ENCODE measurements around the gene SUCO.
A peak's percentile ranks its signal among the peaks of the same experiment; 100 is the strongest.

Gene SUCO

GRCh38 chr1:172638885-172639831 lies 106.2 kb downstream of the SUCO start:
- Histone ChIP-seq H3K4me1 (peaks cover 17% of the 10 kb centered on the region), H3K36me3 (no peaks in the 10 kb centered on the region), H3K27me3 (no peaks in the 10 kb centered on the region), H3K9me3 (no peaks in the 10 kb centered on the region), H3K4me3 (no peak overlapping the region), H3K4me2 (no peak overlapping the region), H3K9ac (no peak overlapping the region), H4K20me1 (no peaks in the 10 kb centered on the region), H3K27ac (no peak overlapping the region)
- no peak for TF ChIP-seq Cebpa-rat (IDR thresholded peaks at IDR 0.05)

DNA sequence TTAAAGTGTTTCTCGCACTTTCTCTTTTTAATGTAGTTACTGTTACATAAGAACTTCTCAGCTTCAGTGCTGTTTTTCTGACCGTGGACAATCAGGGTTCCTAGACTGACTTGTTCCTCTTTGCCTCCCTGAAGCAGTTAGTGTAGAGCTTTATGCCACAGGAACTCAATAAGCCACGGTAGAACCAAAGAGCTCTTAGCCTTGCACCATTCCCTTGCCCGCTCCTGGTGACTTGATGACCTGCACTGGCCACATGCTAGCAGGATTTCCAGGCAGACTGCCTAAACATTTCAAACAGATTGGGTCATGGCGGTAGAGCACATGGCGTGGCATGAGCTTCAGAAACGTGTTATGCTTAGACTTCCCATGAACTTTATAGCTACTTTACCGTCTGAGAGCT lies 107.2 kb downstream of the SUCO start:
- no peak overlapping the region for H3K27ac ChIP-seq
- no peak for TF ChIP-seq Cebpa-rat (IDR thresholded peaks at IDR 0.05)
- no peaks in the 10 kb centered on the region for H3K27me3 ChIP-seq
- no peak overlapping the region for H3K9ac ChIP-seq
- H3K36me3 ChIP-seq = no peaks in the 10 kb centered on the region
- no peaks in the 10 kb centered on the region for H3K9me3 ChIP-seq
- H3K4me3 ChIP-seq = no peak overlapping the region
- peaks cover 18% of the 10 kb centered on the region for H3K4me1 ChIP-seq
- H4K20me1 ChIP-seq = no peaks in the 10 kb centered on the region
- H3K4me2 ChIP-seq = no peak overlapping the region

DNA sequence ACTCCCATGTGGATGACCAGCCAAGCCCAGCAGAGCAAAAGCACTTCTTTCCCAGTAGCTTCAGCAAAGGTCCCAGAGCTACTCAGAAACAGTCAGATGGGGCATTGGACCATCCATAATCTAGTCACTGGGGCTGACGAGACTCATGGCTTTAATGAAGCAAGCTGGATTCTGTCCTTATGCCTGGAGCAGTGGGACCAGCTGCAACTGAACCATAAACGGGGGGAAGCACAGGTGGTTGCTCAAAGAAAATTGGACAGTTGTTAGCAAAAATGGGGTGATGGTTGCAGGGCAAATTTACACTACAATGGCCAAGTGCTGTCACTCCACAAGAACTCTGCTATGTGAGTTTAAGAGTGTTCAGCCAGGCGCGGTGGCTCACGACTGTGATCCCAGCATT lies 108.5 kb downstream of the SUCO start:
- no peaks in the 10 kb centered on the region for H3K9me3 ChIP-seq
- no peak overlapping the region for H3K9ac ChIP-seq
- H3K4me2 ChIP-seq = no peak overlapping the region
- no peaks in the 10 kb centered on the region for H3K36me3 ChIP-seq
- peaks cover 18% of the 10 kb centered on the region for H3K4me1 ChIP-seq
- H3K4me3 ChIP-seq = no peak overlapping the region
- H3K27ac ChIP-seq = no peak overlapping the region
- no peaks in the 10 kb centered on the region for H4K20me1 ChIP-seq
- H3K27me3 ChIP-seq = no peaks in the 10 kb centered on the region
- TF ChIP-seq Cebpa-rat (IDR thresholded peaks at IDR 0.05) = no peak

GRCh38 chr1:172642970-172643369 lies 110.0 kb downstream of the SUCO start:
- peaks cover 27% of the 10 kb centered on the region for H3K4me1 ChIP-seq
- H3K27me3 ChIP-seq = no peaks in the 10 kb centered on the region
- TF ChIP-seq Cebpa-rat (IDR thresholded peaks at IDR 0.05) = no peak
- H3K9me3 ChIP-seq = no peaks in the 10 kb centered on the region
- no peak overlapping the region for H3K9ac ChIP-seq
- H3K4me3 ChIP-seq = no peak overlapping the region
- no peaks in the 10 kb centered on the region for H4K20me1 ChIP-seq
- H3K36me3 ChIP-seq = no peaks in the 10 kb centered on the region
- no peak overlapping the region for H3K27ac ChIP-seq
- H3K4me2 ChIP-seq = peak overlapping the region; percentile 55

GRCh38 chr1:172646653-172647052 lies 113.7 kb downstream of the SUCO start:
- H3K9me3 ChIP-seq = no peaks in the 10 kb centered on the region
- H3K4me1 ChIP-seq = peaks cover 27% of the 10 kb centered on the region
- H3K4me3 ChIP-seq = no peak overlapping the region
- H3K4me2 ChIP-seq = peak overlapping the region; percentile 25; the same call in 1 of the 2 replicates
- no peaks in the 10 kb centered on the region for H3K27me3 ChIP-seq
- H3K36me3 ChIP-seq = no peaks in the 10 kb centered on the region
- no peak overlapping the region for H3K27ac ChIP-seq
- H4K20me1 ChIP-seq = no peaks in the 10 kb centered on the region
- TF ChIP-seq Cebpa-rat (IDR thresholded peaks at IDR 0.05) = no peak
- H3K9ac ChIP-seq = no peak overlapping the region

GRCh38 chr1:172647110-172647564 lies 114.2 kb downstream of the SUCO start:
- Histone ChIP-seq H4K20me1 (no peaks in the 10 kb centered on the region), H3K4me2 (peak overlapping the region; percentile 25), H3K36me3 (no peaks in the 10 kb centered on the region), H3K4me3 (no peak overlapping the region), H3K4me1 (peaks cover 27% of the 10 kb centered on the region), H3K27me3 (no peaks in the 10 kb centered on the region), H3K27ac (no peak overlapping the region), H3K9me3 (no peaks in the 10 kb centered on the region), H3K9ac (no peak overlapping the region)
- TF ChIP-seq Cebpa-rat (IDR thresholded peaks at IDR 0.05) = no peak

- H3K4me3 ChIP-seq = no peak overlapping the region
- H3K36me3 ChIP-seq = no peaks in the 10 kb centered on the region
- H3K27ac ChIP-seq = no peak overlapping the region
- H3K4me1 ChIP-seq = peaks cover 22% of the 10 kb centered on the region
- no peaks in the 10 kb centered on the region for H3K27me3 ChIP-seq
- TF ChIP-seq Cebpa-rat (IDR thresholded peaks at IDR 0.05) = no peak
- H4K20me1 ChIP-seq = no peaks in the 10 kb centered on the region
- H3K9ac ChIP-seq = no peak overlapping the region
- no peak overlapping the region for H3K4me2 ChIP-seq
- no peaks in the 10 kb centered on the region for H3K9me3 ChIP-seq
These were observed 115.0 kb downstream of the SUCO start for GRCh38 chr1:172647987-172648386.

- no peak for TF ChIP-seq Cebpa-rat (IDR thresholded peaks at IDR 0.05)
These were observed 117.7 kb downstream of the SUCO start for GRCh38 chr1:172650474-172651193.

GRCh38 chr1:172653015-172653709 lies 120.2 kb downstream of the SUCO start:
- TF ChIP-seq Cebpa-rat (IDR thresholded peaks at IDR 0.05) = no peak
- Histone ChIP-seq H4K20me1 (no peaks in the 10 kb centered on the region), H3K9ac (no peak overlapping the region), H3K4me3 (no peak overlapping the region), H3K4me1 (no peaks in the 10 kb centered on the region), H3K27ac (no peak overlapping the region), H3K4me2 (no peak overlapping the region), H3K9me3 (no peaks in the 10 kb centered on the region), H3K27me3 (no peaks in the 10 kb centered on the region), H3K36me3 (no peaks in the 10 kb centered on the region)

More at GRCh38 chr1:172650474-172651193, 117.7 kb downstream of the SUCO start:
- H3K9ac ChIP-seq = no peak overlapping the region
- H3K27ac ChIP-seq = no peak overlapping the region
- no peaks in the 10 kb centered on the region for H3K36me3 ChIP-seq
- H3K4me2 ChIP-seq = no peak overlapping the region
- peaks cover 9% of the 10 kb centered on the region for H3K4me1 ChIP-seq
- no peak overlapping the region for H3K4me3 ChIP-seq
- no peaks in the 10 kb centered on the region for H3K9me3 ChIP-seq
- no peaks in the 10 kb centered on the region for H4K20me1 ChIP-seq
- no peaks in the 10 kb centered on the region for H3K27me3 ChIP-seq
